ENCODE data around the gene RAB31.

Gene RAB31

DNA sequence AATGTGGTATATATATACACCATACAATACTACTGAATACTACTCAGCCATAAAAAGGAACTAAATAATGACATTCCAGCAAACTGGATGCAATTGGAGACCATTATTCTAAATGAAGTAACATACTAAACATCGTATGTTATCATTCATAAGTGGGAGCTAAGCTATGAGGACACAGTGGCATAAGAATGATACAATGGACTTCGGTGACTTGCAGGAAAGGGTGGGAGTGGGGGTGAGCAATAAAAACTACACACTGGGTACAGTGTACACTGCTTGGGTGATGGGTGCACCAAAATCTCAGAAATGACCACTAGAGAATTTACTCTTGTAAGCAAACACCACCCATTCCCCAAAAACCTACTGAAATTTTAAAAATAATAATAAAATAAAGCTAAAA, 87.9 kb downstream of the RAB31 start:
- CTCF ChIA-PET: interaction anchor here (1.2 kb wide), 1 partner anchor 22 kb away, joined by 3 read pairs; no protein-coding TSS in a partner anchor
- no peak for DNase-seq (ENCODE audit: extremely low spot score)
- TF ChIP-seq, protein P1, sequence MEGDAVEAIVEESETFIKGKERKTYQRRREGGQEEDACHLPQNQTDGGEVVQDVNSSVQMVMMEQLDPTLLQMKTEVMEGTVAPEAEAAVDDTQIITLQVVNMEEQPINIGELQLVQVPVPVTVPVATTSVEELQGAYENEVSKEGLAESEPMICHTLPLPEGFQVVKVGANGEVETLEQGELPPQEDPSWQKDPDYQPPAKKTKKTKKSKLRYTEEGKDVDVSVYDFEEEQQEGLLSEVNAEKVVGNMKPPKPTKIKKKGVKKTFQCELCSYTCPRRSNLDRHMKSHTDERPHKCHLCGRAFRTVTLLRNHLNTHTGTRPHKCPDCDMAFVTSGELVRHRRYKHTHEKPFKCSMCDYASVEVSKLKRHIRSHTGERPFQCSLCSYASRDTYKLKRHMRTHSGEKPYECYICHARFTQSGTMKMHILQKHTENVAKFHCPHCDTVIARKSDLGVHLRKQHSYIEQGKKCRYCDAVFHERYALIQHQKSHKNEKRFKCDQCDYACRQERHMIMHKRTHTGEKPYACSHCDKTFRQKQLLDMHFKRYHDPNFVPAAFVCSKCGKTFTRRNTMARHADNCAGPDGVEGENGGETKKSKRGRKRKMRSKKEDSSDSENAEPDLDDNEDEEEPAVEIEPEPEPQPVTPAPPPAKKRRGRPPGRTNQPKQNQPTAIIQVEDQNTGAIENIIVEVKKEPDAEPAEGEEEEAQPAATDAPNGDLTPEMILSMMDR (IDR thresholded peaks at IDR 0.05; ENCODE audit: control extremely low read depth, extremely low read depth, low read depth, missing control alignments): no peak
- POLR2A ChIA-PET: no interaction called here

GRCh38 chr18:9796935-9797549, 88.9 kb downstream of the RAB31 start:
- ChIA-PET POLR2A (no interaction called here), CTCF (interaction anchor here (1.2 kb wide), 1 partner anchor 23 kb away, joined by 3 read pairs; no protein-coding TSS in a partner anchor)
- DNase-seq (ENCODE audit: extremely low spot score): no peak
- TF ChIP-seq, protein P1 (IDR thresholded peaks at IDR 0.05; ENCODE audit: control extremely low read depth, extremely low read depth, low read depth, missing control alignments): no peak

GRCh38 chr18:9802175-9803062, 94.3 kb downstream of the RAB31 start:
- DNase-seq (ENCODE audit: extremely low spot score): no peak
- TF ChIP-seq, protein P1 (IDR thresholded peaks at IDR 0.05; ENCODE audit: control extremely low read depth, extremely low read depth, low read depth, missing control alignments): no peak
- POLR2A ChIA-PET: no interaction called here
- CTCF ChIA-PET: interaction anchor here (1.4 to 1.9 kb wide), 3 partner anchors 23 to 39 kb away, joined by 3 to 5 read pairs (median 4); no protein-coding TSS in a partner anchor

DNA sequence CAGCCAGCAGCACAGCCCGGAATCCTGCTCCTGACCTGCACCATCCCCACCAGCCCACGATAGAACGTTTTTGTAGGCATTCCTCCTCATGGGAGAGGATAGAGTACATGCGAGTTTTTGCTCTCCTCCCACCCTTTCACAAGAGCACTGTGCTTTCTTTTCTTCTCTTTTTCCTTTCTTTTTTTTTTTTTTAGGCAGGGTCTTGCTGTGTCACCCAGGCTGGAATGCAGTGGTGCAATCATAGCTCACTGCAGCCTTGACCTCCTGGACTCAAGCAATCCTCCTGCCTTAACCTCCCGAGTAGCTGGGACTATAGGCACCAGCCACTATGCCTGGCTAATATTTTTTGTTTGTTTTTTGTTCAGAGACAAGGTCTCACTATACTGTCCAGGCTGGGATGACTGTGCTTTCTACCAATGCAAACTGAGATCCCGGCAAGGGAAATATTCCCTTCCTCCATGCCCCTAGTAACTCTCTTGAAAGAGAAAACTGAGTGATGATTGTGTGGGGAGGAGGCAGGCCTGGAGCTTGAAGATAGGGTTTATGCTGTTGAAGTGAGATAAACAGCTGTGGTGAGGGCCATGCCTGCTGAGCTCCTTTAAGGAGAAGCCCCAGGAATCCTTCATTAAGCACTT, 95.1 kb downstream of the RAB31 start:
- TF ChIP-seq, protein P1 (IDR thresholded peaks at IDR 0.05; ENCODE audit: control extremely low read depth, extremely low read depth, low read depth, missing control alignments): no peak
- ChIA-PET CTCF (interaction anchor here (0.9 to 1.9 kb wide), 4 partner anchors 23 to 40 kb away, joined by 3 to 5 read pairs (median 4); no protein-coding TSS in a partner anchor), POLR2A (no interaction called here)
- no peak for DNase-seq (ENCODE audit: extremely low spot score)

DNA sequence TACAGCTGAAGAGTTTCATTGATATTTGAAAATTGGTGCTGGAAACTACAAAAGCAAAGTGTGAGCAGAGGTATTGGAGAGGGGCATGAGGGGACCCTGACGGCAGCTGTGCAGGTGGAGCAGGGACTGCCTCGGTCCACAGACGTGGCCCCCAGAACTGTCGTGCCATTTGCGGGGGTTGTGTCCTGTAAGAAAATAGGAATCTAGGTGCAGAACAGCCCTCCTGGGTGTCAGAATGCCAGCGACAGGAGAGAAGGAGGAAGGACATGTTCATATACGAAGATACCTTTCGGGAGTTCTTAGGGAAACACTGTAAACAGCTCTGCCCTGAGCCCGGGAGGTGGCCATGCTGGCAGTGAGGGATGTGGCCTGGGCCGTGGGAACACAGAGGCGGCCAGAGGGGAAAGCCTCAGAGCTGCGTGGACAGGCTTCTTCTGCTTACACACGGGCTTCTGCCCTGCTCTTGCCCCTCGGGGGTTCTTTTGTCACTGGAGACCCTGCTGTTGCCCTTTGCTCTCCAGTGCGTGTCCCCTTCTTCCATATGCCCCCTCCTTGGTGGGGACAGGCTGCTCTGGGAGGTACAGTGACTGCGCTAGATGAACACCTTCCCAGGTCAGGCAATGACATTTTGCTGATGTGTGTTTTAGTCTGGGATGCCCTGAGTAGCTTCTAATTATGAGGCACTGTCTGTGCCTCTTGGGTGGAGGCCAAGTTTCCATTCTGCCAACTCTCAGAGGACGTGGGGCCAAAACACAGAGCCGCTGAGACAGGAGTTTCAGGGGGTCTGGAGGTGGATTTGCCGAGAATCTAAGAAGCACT, 95.8 kb downstream of the RAB31 start:
- TF ChIP-seq, protein P1 (IDR thresholded peaks at IDR 0.05; ENCODE audit: control extremely low read depth, extremely low read depth, low read depth, missing control alignments): no peak
- no peak for DNase-seq (ENCODE audit: extremely low spot score)
- ChIA-PET POLR2A (no interaction called here), CTCF (interaction anchor here (0.9 to 1.6 kb wide), 2 partner anchors 27 to 40 kb away, joined by 3 to 5 read pairs; no protein-coding TSS in a partner anchor)
